IMR-90 (cell line): ENCODE data around the gene LENEP.
A peak's percentile ranks its signal among the peaks of the same experiment; 100 is the strongest.

Experiments
- BHLHE40 ChIP-seq: fragments of 150-350 bp; IDR thresholded peaks from 2 replicates; pipeline ENCODE4 v1.6.1; 2016; ENCODE audit warnings: mild to moderate bottlenecking, low read depth, low read length
- CEBPB ChIP-seq: IDR thresholded peaks from 2 replicates; pipeline ENCODE4 v1.6.1; 2012; ENCODE audit warnings: low read depth, low read length, improper control_type of control experiment
- FOS ChIP-seq: fragments of 150-350 bp; IDR thresholded peaks from 2 replicates; pipeline ENCODE4 v1.6.1; 2016; ENCODE audit warnings: low read depth, low read length
- MAFK ChIP-seq: IDR thresholded peaks from 2 replicates; pipeline ENCODE4 v1.6.1; 2012; ENCODE audit warnings: low read depth, low read length, improper control_type of control experiment
- MAZ ChIP-seq: IDR thresholded peaks from 2 replicates; pipeline ENCODE4 v1.6.1; 2012; ENCODE audit warnings: low read depth, mild to moderate bottlenecking, low read length, improper control_type of control experiment, moderate library complexity, borderline replicate concordance
- MXI1 ChIP-seq: IDR thresholded peaks from 2 replicates; pipeline ENCODE4 v1.6.1; 2012; ENCODE audit warnings: low read depth, mild to moderate bottlenecking, low read length, moderate library complexity, borderline replicate concordance
- RAD21 ChIP-seq: IDR thresholded peaks from 2 replicates; pipeline ENCODE4 v1.6.1; 2012; ENCODE audit warnings: low read length, improper control_type of control experiment
- RFX5 ChIP-seq: IDR thresholded peaks from 2 replicates; pipeline ENCODE4 v1.8.0; 2012; ENCODE audit warnings: low read depth, mild to moderate bottlenecking, low read length, moderate library complexity
- SMC3 ChIP-seq: fragments of 150-350 bp; IDR thresholded peaks from 2 replicates; pipeline ENCODE4 v1.6.1; 2016; ENCODE audit warnings: low read depth, mild to moderate bottlenecking, antibody characterized with exemption, low read length, moderate library complexity
- TF ChIP-seq, protein P1 (sequence below): conservative IDR thresholded peaks from 2 replicates; pipeline ENCODE4 v1.5.1; 2012; ENCODE audit warnings: mild to moderate bottlenecking, low read depth, low read length, improper control_type of control experiment
- TF ChIP-seq, protein P2 (sequence below): fragments of 150-350 bp; IDR thresholded peaks from 2 replicates; pipeline ENCODE4 v1.6.1; 2017; ENCODE audit warnings: mild to moderate bottlenecking, antibody characterized with exemption, low read length, low read depth

DNA sequence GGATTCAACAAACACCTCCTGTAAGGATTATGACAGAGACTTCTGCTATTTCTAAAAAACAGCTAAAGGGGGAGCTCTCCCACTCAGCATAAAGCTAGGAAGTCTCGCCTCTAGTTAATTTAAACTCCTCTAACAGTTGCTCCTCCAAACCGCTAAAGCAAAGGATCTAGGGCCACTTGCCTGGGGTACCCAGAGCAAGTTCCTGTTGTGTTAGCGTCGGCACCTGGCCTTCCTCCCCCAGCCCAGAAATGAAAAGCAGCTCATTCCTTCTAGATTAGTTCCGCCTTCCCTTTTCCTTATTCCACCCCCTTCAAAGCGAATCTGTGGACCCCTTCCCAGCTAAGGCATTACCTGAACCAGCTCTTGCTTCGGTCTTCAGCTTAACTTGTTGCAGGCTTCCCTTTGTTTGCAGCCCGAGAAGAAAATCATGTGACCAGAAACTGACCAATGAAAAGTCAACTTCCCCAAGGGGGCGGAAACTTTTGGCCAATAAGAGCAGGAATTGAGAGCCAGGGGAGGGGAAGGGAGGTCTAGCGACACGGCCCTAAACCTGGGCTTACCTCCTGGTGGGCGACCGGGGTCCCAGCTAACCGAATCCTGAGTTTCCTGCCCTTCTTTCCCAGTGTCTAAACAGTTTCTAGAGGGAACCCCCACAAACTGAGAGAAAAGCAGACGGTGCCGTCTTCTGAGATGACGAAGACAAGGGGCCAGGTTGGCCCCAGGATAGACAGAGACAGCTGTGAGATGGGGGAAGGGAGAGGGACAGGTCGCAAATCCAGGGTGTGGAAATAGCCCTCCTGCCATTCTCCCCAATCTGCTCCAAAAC lies 37.5 kb upstream of the LENEP start, which contains the start of gene PBXIP1:
- TF ChIP-seq, protein P1, sequence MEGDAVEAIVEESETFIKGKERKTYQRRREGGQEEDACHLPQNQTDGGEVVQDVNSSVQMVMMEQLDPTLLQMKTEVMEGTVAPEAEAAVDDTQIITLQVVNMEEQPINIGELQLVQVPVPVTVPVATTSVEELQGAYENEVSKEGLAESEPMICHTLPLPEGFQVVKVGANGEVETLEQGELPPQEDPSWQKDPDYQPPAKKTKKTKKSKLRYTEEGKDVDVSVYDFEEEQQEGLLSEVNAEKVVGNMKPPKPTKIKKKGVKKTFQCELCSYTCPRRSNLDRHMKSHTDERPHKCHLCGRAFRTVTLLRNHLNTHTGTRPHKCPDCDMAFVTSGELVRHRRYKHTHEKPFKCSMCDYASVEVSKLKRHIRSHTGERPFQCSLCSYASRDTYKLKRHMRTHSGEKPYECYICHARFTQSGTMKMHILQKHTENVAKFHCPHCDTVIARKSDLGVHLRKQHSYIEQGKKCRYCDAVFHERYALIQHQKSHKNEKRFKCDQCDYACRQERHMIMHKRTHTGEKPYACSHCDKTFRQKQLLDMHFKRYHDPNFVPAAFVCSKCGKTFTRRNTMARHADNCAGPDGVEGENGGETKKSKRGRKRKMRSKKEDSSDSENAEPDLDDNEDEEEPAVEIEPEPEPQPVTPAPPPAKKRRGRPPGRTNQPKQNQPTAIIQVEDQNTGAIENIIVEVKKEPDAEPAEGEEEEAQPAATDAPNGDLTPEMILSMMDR = peak; percentile 48
- TF ChIP-seq BHLHE40 = no peak
- TF ChIP-seq, protein P2, sequence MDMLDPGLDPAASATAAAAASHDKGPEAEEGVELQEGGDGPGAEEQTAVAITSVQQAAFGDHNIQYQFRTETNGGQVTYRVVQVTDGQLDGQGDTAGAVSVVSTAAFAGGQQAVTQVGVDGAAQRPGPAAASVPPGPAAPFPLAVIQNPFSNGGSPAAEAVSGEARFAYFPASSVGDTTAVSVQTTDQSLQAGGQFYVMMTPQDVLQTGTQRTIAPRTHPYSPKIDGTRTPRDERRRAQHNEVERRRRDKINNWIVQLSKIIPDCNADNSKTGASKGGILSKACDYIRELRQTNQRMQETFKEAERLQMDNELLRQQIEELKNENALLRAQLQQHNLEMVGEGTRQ = peak; percentile 82
- TF ChIP-seq MXI1 = no peak
- TF ChIP-seq SMC3 = no peak; the same call in 1 of the 2 replicates
- TF ChIP-seq CEBPB = no peak
- no peak for TF ChIP-seq MAZ
- no peak for TF ChIP-seq FOS
- TF ChIP-seq RAD21 = peak; percentile 42
- TF ChIP-seq MAFK = no peak
- no peak for TF ChIP-seq RFX5
